ENCODE results near the gene PLOD2.
"Not testable (repeated sequence)": the region's sequence is repeated elsewhere in the genome, so short reads cannot be mapped to it uniquely, and the experiment has no call there.

The PLOD2 gene

GRCh38 chr3:146134348-146135117 lies 26.5 kb downstream of the PLOD2 start:
- no peak for DNase-seq

GRCh38 chr3:146133441-146133840 lies 27.5 kb downstream of the PLOD2 start:
- no peak for DNase-seq

- no peak for DNase-seq
Observed at GRCh38 chr3:146131616-146132410, 29.2 kb downstream of the PLOD2 start.

- no peak for DNase-seq
Observed at GRCh38 chr3:146130881-146131371, 30.1 kb downstream of the PLOD2 start.

- no peak for DNase-seq
Observed at GRCh38 chr3:146129750-146130149, 31.2 kb downstream of the PLOD2 start.

GRCh38 chr3:146128939-146129338 lies 32.0 kb downstream of the PLOD2 start:
- DNase-seq, result no peak

GRCh38 chr3:146128179-146128578 lies 32.8 kb downstream of the PLOD2 start:
- DNase-seq, result no peak

- DNase-seq, result no peak
Observed at GRCh38 chr3:146125951-146126350, 35.0 kb downstream of the PLOD2 start.

- no peak for DNase-seq
Observed at GRCh38 chr3:146124126-146124801, 36.7 kb downstream of the PLOD2 start.

GRCh38 chr3:146117406-146118285 lies 43.3 kb downstream of the PLOD2 start:
- DNase-seq, result no peak

GRCh38 chr3:146115619-146116018 lies 45.4 kb downstream of the PLOD2 start:
- DNase-seq, result no peak

GRCh38 chr3:146113804-146114203 lies 47.2 kb downstream of the PLOD2 start:
- DNase-seq, result not testable (repeated sequence)

GRCh38 chr3:146111337-146111736 lies 49.6 kb downstream of the PLOD2 start:
- no peak for DNase-seq

GRCh38 chr3:146110161-146110560 lies 50.8 kb downstream of the PLOD2 start:
- no peak for DNase-seq

GRCh38 chr3:146106986-146107385 lies 54.0 kb downstream of the PLOD2 start:
- DNase-seq, result no peak

- DNase-seq, result no peak
Observed at GRCh38 chr3:146104068-146104467, 56.9 kb downstream of the PLOD2 start.

GRCh38 chr3:146102885-146103284 lies 58.1 kb downstream of the PLOD2 start:
- no peak for DNase-seq

GRCh38 chr3:146101538-146101937 lies 59.4 kb downstream of the PLOD2 start:
- no peak for DNase-seq

- no peak for DNase-seq
Observed at GRCh38 chr3:146100825-146101444, 60.0 kb downstream of the PLOD2 start.

- DNase-seq, result no peak
Observed at GRCh38 chr3:146100180-146100579, 60.8 kb downstream of the PLOD2 start.

- no peak for DNase-seq
Observed at GRCh38 chr3:146099316-146099715, 61.7 kb downstream of the PLOD2 start.

GRCh38 chr3:146093896-146094295 lies 67.1 kb downstream of the PLOD2 start:
- no peak for DNase-seq

All from stimulated activated CD4-positive, alpha-beta T cell treated with anti-CD3 and anti-CD28 coated beads, Interleukin-4, amount 100 ng/mL, for 4 hours (primary cell).